Measurements from ENCODE around the gene SRF.
A peak's percentile ranks its signal among the peaks of the same experiment; 100 is the strongest.

Gene SRF

GRCh38 chr6:43178951-43179830, 8.1 kb downstream of the SRF start:
- peaks cover 3% of the 10 kb centered on the region for H3K27me3 Mint-ChIP-seq (ENCODE audit: low read depth, poor library complexity)
- H3K36me3 Mint-ChIP-seq (ENCODE audit: low read depth), result peaks cover 34% of the 10 kb centered on the region
- no peaks in the 10 kb centered on the region for H3K9me3 Mint-ChIP-seq
- peaks cover 62% of the 10 kb centered on the region for H3K4me1 Mint-ChIP-seq
- no peak overlapping the region for H3K27ac Mint-ChIP-seq
- TF ChIP-seq CTCF (IDR thresholded peaks at IDR 0.05), result no peak
- no peak overlapping the region for H3K4me3 Mint-ChIP-seq
- DNase-seq, result no peak

GRCh38 chr6:43180058-43180457, 9.0 kb downstream of the SRF start:
- H3K4me1 Mint-ChIP-seq, result peaks cover 58% of the 10 kb centered on the region
- H3K36me3 Mint-ChIP-seq (ENCODE audit: low read depth), result peaks cover 36% of the 10 kb centered on the region
- no peak overlapping the region for H3K27ac Mint-ChIP-seq
- H3K27me3 Mint-ChIP-seq (ENCODE audit: low read depth, poor library complexity), result peaks cover 3% of the 10 kb centered on the region
- no peak for TF ChIP-seq CTCF (IDR thresholded peaks at IDR 0.05)
- no peaks in the 10 kb centered on the region for H3K9me3 Mint-ChIP-seq
- H3K4me3 Mint-ChIP-seq, result no peak overlapping the region
- no peak for DNase-seq

GRCh38 chr6:43180985-43181384, 9.9 kb downstream of the SRF start:
- Mint-ChIP-seq H3K27ac (peak overlapping the region; percentile 96), H3K36me3 (ENCODE audit: low read depth) (peaks cover 37% of the 10 kb centered on the region), H3K4me1 (peaks cover 56% of the 10 kb centered on the region), H3K9me3 (no peaks in the 10 kb centered on the region), H3K4me3 (peak overlapping the region; percentile 91), H3K27me3 (ENCODE audit: low read depth, poor library complexity) (peaks cover 3% of the 10 kb centered on the region)
- DNase-seq, result no peak
- TF ChIP-seq CTCF (IDR thresholded peaks at IDR 0.05), result no peak

GRCh38 chr6:43181621-43181941, 10.5 kb downstream of the SRF start:
- H3K36me3 Mint-ChIP-seq (ENCODE audit: low read depth), result peaks cover 37% of the 10 kb centered on the region
- H3K9me3 Mint-ChIP-seq, result no peaks in the 10 kb centered on the region
- peak overlapping the region; percentile 91 for H3K4me3 Mint-ChIP-seq
- no peaks in the 10 kb centered on the region for H3K27me3 Mint-ChIP-seq (ENCODE audit: low read depth, poor library complexity)
- no peak for TF ChIP-seq CTCF (IDR thresholded peaks at IDR 0.05)
- H3K27ac Mint-ChIP-seq, result peak overlapping the region; percentile 96
- peaks cover 56% of the 10 kb centered on the region for H3K4me1 Mint-ChIP-seq
- no peak for DNase-seq

- H3K4me3 Mint-ChIP-seq, result peak within 1 kb of the TSS; percentile 91
- H3K36me3 Mint-ChIP-seq (ENCODE audit: low read depth), result peaks cover 36% of the 10 kb centered on the region
- H3K9me3 Mint-ChIP-seq, result no peaks in the 10 kb centered on the region
- peaks cover 56% of the 10 kb centered on the region for H3K4me1 Mint-ChIP-seq
- peak within 1 kb of the TSS; percentile 96 for H3K27ac Mint-ChIP-seq
- peak; percentile 79 for DNase-seq
- no peak for TF ChIP-seq CTCF (IDR thresholded peaks at IDR 0.05)
- H3K27me3 Mint-ChIP-seq (ENCODE audit: low read depth, poor library complexity), result no peaks in the 10 kb centered on the region
Measured at GRCh38 chr6:43181942-43182860, 11.1 kb downstream of the SRF start, which contains the start of gene CUL9. CUL9 (plus strand) TSS chr6:43182196; CDS start chr6:43184311, 2,115 bp downstream.

Measured in nephron progenitor cell (in vitro differentiated cells).